ENCODE data around the gene TUBA4B. TPM values are rescaled to one million over a fixed set of nuclear protein-coding genes. Genes with fewer than 3 reads are reported as not detected.

The TUBA4B gene
- total RNA-seq, 1 donor from 2014 or later: not detected

DNA sequence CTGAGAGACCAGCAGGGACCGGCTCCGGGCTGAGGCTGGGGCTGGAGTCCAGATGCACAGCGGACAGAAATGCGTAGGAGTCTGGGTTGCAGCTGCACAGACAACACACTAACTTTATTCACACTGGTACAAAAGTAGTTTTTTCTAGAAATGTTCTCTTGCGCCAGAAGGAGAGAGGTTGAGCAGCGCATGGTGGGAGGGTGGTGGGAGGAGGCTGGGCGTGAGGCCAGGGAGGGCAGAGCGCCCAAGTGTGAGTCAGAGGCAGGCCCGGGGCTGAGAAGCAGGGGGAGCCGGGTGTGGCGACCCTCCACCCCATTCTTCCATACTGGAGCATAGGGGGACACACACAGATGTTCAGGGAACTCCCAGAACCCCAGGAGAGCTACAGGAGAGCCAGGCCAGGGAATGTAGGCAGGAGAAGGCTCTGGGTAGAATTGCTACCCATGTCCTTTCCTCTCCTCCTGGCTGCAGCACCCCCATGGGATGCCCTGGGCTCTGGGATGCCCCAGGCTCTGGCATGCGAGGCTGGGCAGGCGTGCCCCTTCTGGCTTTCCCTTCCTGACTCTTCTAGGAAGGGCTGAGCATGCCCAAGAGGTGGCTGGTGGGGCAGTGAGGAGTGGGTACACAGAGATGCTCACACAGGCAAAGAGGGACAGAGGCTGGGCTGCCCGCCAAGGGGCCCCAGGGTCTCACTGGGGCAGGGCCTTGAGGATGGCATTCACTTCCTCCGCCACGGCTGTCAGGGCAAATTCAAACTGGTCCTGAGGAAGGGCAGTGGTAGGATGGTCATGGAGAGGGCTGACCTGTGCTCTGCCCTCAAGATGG is 36.7 kb downstream of the TUBA4B start:
- DNase-seq (ENCODE audit: low spot score): peak; percentile 87

DNA sequence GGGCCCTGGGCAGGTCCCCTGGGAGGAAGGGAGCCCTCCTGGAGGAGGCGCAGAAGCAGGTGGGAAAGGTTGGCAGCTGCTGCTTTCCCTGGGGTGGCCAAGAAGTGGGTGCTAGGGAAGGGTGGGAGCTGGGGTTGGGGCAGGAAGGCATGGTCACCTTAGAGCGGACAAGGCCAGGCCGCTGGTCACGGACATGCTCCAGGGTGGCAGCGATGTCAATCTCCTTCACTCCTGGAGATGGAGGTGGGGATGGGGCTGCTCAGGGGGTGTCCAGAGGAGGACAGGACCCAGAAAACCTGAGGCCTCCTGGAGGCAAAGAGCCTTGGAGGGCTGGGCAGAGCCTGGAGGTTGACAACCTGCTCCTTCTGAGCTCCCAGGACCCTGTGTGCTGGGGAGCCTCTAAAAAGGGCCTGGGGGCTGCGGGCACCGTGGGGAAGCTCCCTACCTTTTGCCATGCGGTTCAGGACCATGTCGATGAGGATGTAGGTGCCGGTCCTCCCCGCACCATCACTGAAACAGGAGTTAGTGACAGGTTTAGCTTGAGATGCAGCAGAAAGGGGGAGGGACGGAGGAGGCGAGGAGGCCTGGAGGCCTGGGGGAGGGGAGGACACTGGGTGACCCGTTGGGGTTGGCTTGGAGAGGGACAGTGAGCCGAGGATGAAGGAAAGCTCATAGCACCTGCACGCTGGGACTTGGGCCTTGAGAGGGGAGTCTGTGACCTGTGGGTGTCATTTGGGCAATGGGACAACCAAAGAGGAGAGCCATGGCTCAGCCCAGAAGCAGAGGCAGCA is 37.5 kb downstream of the TUBA4B start:
- DNase-seq (ENCODE audit: low spot score): peak; percentile 73

GRCh38 chr2:219291394-219291793 is 38.4 kb downstream of the TUBA4B start:
- DNase-seq (ENCODE audit: low spot score): no peak

DNA sequence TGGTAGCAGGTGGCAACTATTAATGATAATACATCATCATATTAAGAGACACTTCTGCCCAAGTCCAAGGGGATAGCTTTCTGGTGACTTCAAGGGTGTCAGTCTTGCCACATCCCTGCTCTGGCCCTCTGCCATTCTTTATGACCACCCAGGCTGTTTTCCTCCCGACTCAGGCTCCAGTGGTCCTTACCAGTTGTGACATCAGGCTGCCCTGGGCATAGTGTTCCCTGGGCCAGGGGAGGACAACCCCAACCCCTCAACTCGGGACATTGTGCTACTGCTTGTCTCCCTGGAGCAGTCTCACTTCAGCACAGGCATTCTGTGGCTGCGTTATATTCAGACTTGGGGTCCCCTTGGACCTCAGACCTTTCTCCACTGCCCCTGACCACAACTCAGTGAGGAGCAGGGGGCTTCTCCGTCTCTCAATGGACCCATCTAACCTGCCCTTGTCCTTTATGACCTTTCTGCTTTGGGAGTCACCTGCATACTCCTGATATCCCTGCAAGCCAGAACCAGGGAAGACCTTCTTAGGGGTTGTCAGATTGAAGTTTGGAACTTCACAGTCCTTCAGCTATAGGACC is 39.0 kb downstream of the TUBA4B start:
- DNase-seq (ENCODE audit: low spot score): peak; percentile 51

DNA sequence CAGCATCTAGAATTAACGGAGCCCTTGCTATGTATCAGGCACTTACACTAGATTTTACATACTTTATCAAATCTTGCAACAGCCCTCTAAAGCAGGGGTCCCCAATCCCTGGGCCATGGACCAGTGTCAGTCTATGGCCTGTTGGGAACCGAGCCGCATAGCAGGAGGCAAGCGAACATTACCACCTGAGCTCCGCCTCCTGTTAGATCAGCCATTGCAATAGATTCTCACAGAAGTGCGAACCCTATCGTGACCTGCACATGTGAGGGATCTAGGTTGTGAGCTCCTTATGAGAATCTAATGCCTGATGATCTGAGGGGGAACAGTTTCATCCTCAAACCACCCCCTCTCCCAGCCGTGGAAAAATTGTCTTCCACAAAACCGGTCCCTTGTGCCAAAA is 39.6 kb downstream of the TUBA4B start:
- peak; percentile 62 for DNase-seq (ENCODE audit: low spot score)

GRCh38 chr2:219293736-219294231 is 40.7 kb downstream of the TUBA4B start:
- DNase-seq (ENCODE audit: low spot score): peak; percentile 76

DNA sequence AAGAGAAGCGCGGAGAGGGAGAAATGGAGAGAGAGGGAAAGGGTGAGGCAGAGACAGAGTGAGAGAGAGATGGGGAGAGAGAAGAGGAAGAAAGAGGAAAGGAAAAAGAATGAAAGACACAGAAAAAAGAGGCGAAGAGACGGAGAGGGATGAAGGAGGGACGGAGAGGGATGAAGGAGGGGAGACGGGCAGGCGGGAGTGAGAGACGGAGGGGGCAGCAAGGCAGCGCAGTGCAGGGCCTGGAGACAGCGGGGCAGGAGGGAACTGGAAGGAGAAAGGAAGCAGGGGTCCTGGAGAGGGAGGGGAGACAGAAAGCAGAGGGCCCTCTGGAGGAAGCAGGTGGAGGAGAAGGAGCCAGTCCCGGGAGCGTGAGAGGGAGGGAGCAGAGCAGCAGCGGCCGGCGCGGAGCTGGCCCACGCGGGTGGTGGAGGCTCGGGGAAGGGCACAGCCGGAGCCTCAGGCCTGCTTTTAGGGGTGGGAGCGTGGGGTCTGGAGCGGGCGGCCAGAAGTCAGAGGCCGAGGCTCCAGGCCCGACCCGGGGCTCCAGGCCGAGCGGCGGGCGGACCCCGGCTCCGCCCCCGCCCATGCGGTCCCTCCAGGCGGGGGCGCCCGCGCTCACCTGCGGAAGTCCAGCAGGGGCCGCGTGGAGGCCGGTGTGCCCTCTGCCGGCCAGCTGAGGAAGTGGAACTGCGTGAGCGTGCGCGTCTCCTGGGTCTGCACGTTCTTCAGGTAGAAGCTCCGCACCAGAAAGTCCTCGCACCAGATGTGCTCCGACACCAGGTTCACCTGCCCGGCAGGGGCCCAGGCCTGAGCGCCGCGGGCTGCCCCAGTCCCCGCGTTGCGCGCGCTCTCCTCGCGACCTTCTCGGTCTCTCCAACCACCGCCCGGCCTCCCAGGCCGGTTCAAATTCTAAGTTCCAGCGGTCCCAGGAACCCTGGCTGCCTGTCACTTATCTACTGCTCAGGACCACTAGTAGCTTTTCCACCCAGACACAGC is 41.6 kb downstream of the TUBA4B start:
- DNase-seq (ENCODE audit: low spot score): peak; percentile 96

- DNase-seq (ENCODE audit: low spot score): peak; percentile 78
Measured at GRCh38 chr2:219296142-219296541, 43.1 kb downstream of the TUBA4B start.

GRCh38 chr2:219296631-219297391 is 43.8 kb downstream of the TUBA4B start:
- DNase-seq (ENCODE audit: low spot score): peak; percentile 87

- peak; percentile 83 for DNase-seq (ENCODE audit: low spot score)
Measured at GRCh38 chr2:219297766-219298456, 44.9 kb downstream of the TUBA4B start.

GRCh38 chr2:219298759-219299371 is 45.8 kb downstream of the TUBA4B start:
- peak; percentile 94 for DNase-seq (ENCODE audit: low spot score)

- DNase-seq (ENCODE audit: low spot score): peak; percentile 72
Measured at GRCh38 chr2:219299372-219299760, 46.3 kb downstream of the TUBA4B start.

GRCh38 chr2:219300022-219300421 is 47.0 kb downstream of the TUBA4B start:
- DNase-seq (ENCODE audit: low spot score): peak; percentile 75

- peak; percentile 82 for DNase-seq (ENCODE audit: low spot score)
Measured at GRCh38 chr2:219302412-219302968, 49.4 kb downstream of the TUBA4B start.

- no peak for DNase-seq (ENCODE audit: low spot score)
Measured at GRCh38 chr2:219304223-219304622, 51.2 kb downstream of the TUBA4B start.

GRCh38 chr2:219306047-219306446 is 53.0 kb downstream of the TUBA4B start:
- DNase-seq (ENCODE audit: low spot score): no peak

- DNase-seq (ENCODE audit: low spot score): peak; percentile 91
Measured at GRCh38 chr2:219308142-219309101, 55.4 kb downstream of the TUBA4B start.

Data from mesenteric fat pad (tissue), 1 donor.